ENCODE data around the gene ITPR1.
A peak's percentile ranks its signal among the peaks of the same experiment; 100 is the strongest.

ITPR1 gene

DNA sequence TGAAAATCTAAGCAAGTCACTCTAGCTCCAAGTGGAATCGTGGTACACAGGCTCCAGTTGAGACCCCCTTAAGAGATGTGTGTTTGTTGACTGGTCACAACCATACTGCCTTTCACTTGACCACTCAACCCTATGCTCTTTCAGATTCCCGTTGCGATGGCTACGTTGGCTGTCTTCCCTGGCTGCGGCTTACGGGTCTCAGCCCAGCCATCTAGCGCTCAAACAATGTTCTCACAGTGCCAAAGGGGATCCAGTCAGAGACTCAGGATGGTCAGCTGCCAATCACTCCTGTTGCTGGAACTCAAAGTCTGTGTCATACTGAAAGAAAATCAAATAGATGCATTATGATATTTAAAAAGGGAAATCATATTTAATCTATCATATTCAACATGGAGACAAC lies 237.6 kb downstream of the ITPR1 start:
- no peak for DNase-seq (ENCODE audit: low read depth in 2 of 2)
- no peak overlapping the region for H3K4me3 ChIP-seq (replicated peaks in 1 of 2; ENCODE audit: low read depth in 2 of 2, low read length in 2 of 2)
- TF ChIP-seq CTCF (IDR thresholded peaks at IDR 0.05; ENCODE audit: low read depth, low read length), result no peak

- no peak for DNase-seq (ENCODE audit: low read depth in 2 of 2)
- no peak for TF ChIP-seq CTCF (IDR thresholded peaks at IDR 0.05; ENCODE audit: low read depth, low read length)
- H3K4me3 ChIP-seq (replicated peaks in 1 of 2; ENCODE audit: low read depth in 2 of 2, low read length in 2 of 2), result no peak overlapping the region
Measured at GRCh38 chr3:4731543-4732111, 238.5 kb downstream of the ITPR1 start.

GRCh38 chr3:4732925-4733324 lies 239.8 kb downstream of the ITPR1 start:
- H3K4me3 ChIP-seq (replicated peaks in 1 of 2; ENCODE audit: low read depth in 2 of 2, low read length in 2 of 2), result no peak overlapping the region
- DNase-seq (ENCODE audit: low read depth in 2 of 2), result no peak
- no peak for TF ChIP-seq CTCF (IDR thresholded peaks at IDR 0.05; ENCODE audit: low read depth, low read length)

DNA sequence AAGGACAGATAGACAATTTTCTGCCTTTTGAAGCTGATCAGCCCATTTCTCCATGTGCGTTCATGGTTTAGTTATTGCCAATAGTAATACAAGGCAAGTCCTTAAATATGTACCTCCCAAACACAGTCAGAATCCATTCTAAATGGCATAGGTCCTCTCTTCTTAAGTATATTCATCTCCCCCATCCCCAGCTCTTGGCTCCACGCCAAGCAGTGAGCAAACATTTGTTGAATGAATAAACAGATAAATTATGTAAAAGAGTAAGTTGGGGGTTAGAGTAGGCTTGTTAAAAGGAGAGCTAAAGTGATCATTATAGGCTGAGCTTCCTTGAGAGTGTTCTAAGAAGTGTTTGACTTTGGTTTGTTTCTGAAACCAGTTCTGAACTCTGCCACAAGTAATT lies 241.3 kb downstream of the ITPR1 start:
- H3K4me3 ChIP-seq (replicated peaks in 1 of 2; ENCODE audit: low read depth in 2 of 2, low read length in 2 of 2), result no peak overlapping the region
- TF ChIP-seq CTCF (IDR thresholded peaks at IDR 0.05; ENCODE audit: low read depth, low read length), result no peak
- DNase-seq (ENCODE audit: low read depth in 2 of 2), result no peak

DNA sequence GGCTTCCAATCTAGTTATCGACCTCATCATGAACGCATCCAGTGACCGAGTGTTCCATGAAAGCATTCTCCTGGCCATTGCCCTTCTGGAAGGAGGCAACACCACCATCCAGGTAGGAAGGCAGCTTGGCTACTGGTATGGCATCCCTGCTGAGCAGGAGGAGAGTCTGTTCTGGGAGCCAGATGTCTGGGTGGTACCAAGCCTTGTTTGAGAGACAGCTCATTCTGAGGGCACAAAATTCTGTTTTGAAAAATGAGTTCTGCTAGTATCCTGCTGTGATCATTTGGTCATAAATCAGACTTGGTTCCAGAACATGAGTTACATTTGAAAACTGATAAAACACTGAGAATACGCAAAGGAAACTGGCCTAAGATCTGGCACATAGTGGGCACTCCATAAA lies 242.1 kb downstream of the ITPR1 start:
- no peak for DNase-seq (ENCODE audit: low read depth in 2 of 2)
- no peak for TF ChIP-seq CTCF (IDR thresholded peaks at IDR 0.05; ENCODE audit: low read depth, low read length)
- H3K4me3 ChIP-seq (replicated peaks in 1 of 2; ENCODE audit: low read depth in 2 of 2, low read length in 2 of 2), result no peak overlapping the region

- no peak for TF ChIP-seq CTCF (IDR thresholded peaks at IDR 0.05; ENCODE audit: low read depth, low read length)
- H3K4me3 ChIP-seq (replicated peaks in 1 of 2; ENCODE audit: low read depth in 2 of 2, low read length in 2 of 2), result no peak overlapping the region
- peak; percentile 45 to 63 for DNase-seq (ENCODE audit: low read depth in 2 of 2)
Measured at GRCh38 chr3:4736284-4736861, 243.2 kb downstream of the ITPR1 start.

Data from cardiac fibroblast (primary cell).